Peyer's patch (tissue), 4 donors: ENCODE data around the gene NPFF.

Experiments
- POLR2A ChIP-seq, 2 donors: fragments of 450-650 bp; IDR thresholded peaks; one replicate each; pipeline ENCODE4 v1.5.1; 2017; ENCODE audit warnings: antibody characterized with exemption in 2 of 2, mild to moderate bottlenecking in 2 of 2, moderate library complexity in 2 of 2
- TF ChIP-seq, protein P1 (sequence below), 6 experiments: fragments of 450-650 bp in 4 of 6; fragments of 200-600 bp in 2 of 6; sonication (generic) in 1 of 6; IDR thresholded peaks; one replicate each; pipeline ENCODE4 v1.5.1; 2017 to 2019; ENCODE audit warnings: antibody characterized with exemption in 6 of 6, mild to moderate bottlenecking in 3 of 6, moderate library complexity in 1 of 6

DNA sequence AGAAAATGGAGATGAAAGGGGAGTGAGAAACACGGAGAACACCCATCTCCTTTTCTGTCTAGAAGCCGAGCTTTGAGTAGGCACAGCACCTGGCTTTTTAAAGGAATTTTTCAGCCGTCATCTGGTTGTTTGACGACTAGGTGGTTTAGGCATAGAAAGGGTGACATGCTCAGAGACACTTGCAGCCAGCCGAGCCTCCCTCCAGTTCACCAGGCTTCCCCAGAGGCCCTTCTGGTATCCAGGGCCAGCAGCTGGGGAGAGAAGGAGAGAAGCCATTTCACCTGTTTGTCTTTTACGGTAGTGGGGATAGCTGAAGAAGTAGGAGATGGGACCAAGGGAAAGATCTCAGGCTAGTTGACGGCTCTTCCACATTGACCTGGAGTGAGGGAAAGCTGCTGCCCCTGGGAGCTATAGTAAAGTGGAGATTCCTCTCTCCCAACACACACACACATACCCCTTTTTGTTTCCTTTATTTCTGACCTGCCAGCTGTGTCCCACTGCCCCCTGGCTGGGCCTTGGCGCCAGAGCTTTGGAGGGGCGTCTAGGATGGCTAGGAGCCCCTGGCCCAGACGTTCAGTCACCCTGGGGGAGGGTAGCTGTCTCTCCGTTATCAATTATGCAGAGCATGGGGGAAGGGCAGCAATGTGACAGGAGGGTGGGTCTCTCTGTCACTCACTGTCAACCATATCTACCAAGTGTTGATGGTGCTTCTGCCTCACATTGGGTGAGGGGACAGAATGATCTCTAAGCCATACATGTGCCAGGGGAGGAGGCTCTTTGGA, 13.5 kb downstream of the NPFF start:
- TF ChIP-seq, protein P1, sequence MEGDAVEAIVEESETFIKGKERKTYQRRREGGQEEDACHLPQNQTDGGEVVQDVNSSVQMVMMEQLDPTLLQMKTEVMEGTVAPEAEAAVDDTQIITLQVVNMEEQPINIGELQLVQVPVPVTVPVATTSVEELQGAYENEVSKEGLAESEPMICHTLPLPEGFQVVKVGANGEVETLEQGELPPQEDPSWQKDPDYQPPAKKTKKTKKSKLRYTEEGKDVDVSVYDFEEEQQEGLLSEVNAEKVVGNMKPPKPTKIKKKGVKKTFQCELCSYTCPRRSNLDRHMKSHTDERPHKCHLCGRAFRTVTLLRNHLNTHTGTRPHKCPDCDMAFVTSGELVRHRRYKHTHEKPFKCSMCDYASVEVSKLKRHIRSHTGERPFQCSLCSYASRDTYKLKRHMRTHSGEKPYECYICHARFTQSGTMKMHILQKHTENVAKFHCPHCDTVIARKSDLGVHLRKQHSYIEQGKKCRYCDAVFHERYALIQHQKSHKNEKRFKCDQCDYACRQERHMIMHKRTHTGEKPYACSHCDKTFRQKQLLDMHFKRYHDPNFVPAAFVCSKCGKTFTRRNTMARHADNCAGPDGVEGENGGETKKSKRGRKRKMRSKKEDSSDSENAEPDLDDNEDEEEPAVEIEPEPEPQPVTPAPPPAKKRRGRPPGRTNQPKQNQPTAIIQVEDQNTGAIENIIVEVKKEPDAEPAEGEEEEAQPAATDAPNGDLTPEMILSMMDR (IDR thresholded peaks at IDR 0.05) = no peak
- no peak for TF ChIP-seq POLR2A (IDR thresholded peaks at IDR 0.05)
